VCaP (cell line): Measurements from ENCODE around the gene SLC7A8.
"Not testable (repeated sequence)": the region's sequence is repeated elsewhere in the genome, so short reads cannot be mapped to it uniquely, and the experiment has no call there.

Source experiments
- H3K27ac ChIP-seq: fragments of 450-650 bp; 2 replicates; pipeline ENCODE4 v1.5.1; 2017
- TF ChIP-seq, protein P1 (sequence below): fragments of 450-650 bp; conservative IDR thresholded peaks from 2 replicates; pipeline ENCODE4 v1.5.1; 2017; ENCODE audit warnings: mild to moderate bottlenecking, moderate library complexity

SLC7A8 gene

DNA sequence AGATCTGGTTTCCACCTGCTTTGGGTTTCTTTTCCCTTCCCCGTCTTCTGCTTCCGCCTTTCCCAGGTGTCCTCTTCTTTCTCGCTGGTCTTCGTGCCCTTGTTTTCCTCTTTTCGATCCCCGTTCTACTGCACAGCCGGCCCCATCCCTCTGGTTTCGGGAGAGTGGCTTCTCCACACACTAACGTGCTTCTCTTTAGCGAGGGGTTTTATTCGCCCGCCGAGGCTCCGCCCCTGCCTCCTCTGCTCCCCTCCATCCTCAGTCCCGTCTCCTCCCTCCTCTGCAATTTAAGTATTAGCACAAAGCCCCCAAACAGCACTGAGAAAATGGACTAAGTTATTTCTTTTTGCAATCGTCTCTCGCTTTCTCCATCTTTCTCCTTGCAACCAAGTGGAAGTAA lies at the start of gene SLC7A8:
Gene SLC7A8, minus strand, starts transcription at position 182 of the 400 bp plus-strand sequence. CDS start 746 bp downstream, outside the sequence.
- TF ChIP-seq, protein P1, sequence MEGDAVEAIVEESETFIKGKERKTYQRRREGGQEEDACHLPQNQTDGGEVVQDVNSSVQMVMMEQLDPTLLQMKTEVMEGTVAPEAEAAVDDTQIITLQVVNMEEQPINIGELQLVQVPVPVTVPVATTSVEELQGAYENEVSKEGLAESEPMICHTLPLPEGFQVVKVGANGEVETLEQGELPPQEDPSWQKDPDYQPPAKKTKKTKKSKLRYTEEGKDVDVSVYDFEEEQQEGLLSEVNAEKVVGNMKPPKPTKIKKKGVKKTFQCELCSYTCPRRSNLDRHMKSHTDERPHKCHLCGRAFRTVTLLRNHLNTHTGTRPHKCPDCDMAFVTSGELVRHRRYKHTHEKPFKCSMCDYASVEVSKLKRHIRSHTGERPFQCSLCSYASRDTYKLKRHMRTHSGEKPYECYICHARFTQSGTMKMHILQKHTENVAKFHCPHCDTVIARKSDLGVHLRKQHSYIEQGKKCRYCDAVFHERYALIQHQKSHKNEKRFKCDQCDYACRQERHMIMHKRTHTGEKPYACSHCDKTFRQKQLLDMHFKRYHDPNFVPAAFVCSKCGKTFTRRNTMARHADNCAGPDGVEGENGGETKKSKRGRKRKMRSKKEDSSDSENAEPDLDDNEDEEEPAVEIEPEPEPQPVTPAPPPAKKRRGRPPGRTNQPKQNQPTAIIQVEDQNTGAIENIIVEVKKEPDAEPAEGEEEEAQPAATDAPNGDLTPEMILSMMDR = no peak
- peak within 1 kb of the TSS; percentile 52 for H3K27ac ChIP-seq

DNA sequence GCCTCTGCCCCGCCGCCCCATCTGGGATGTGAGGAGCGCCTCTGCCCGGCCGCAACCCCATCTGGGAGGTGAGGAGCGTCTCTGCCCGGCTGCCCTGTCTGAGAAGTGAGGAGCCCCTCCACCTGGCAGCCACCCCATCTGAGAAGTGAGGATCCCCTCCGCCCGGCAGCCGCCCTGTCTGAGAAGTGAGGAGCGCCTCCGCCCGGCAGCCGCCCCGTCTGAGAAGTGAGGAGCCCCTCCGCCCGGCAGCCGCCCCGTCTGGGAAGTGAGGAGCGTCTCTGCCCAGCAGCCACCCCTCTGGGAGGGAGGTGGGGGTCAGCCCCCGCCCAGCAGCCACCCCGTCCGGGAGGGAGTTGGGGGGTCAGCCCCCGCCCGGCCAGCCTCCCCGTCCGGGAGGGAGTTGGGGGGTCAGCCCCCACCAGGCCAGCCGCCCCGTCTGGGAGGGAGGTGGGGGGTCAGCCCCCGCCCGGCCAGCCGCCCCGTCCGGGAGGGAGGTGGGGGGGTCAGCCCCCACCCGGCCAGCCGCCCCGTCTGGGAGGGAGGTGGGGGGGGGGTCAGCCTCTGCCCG lies 48.9 kb upstream of the SLC7A8 start:
- not testable (repeated sequence) for H3K27ac ChIP-seq

DNA sequence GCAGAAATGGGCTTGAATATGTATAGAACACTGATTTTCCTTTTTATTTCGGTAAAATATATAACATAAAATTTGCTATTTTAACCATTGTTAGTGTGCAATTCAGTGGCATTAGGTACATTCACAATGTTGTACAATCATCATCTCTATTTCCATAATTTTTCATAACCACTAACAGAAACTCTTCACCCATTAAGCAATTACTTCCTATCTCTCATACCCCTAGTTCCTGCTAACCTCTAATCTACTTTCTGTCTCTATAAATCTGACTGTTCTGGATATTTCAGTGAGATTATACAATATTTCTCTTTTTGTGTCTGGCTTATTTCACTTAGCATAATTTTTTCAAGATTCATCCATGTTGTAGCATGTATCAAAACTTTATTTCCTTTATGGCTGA lies 45.4 kb upstream of the SLC7A8 start:
- TF ChIP-seq, protein P1 = no peak
- no peak overlapping the region for H3K27ac ChIP-seq

DNA sequence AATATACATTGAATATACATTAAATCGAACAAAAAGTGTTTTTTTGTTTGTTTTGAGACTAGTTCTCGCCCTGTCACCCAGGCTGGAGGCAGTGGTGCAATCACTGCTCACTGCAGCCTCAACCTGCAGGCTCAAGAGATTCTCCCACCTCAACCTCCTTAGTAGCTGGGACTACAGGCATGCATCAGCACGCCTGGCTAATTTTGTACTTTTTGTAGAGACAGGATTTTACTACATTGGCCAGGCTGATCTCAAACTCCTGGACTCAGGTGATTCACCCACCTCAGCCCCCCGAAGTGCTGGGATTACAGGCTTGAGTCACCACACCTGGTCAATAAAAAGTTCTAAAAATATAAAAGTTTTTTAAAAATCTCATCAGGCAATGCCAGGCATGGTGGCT lies 44.1 kb upstream of the SLC7A8 start:
- H3K27ac ChIP-seq = no peak overlapping the region
- TF ChIP-seq, protein P1 = no peak

DNA sequence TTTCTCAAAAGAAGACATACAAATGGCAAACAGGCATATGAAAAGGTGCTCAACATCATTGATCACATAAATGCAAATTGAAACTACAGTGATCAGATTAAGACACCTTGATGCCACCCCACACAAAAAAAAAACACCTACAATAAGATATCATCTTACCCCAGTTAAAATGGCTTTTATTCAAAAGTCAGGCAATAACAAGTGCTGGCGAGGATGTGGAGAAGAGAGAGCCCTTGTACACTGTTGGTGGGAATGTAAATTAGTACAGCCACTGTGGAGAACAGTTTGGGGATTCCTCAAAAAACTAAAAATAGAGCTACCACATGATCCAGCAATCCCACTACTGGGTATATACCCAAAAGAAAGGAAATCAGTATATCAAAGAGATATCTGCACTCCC lies 41.5 kb upstream of the SLC7A8 start:
- not testable (repeated sequence) for H3K27ac ChIP-seq

DNA sequence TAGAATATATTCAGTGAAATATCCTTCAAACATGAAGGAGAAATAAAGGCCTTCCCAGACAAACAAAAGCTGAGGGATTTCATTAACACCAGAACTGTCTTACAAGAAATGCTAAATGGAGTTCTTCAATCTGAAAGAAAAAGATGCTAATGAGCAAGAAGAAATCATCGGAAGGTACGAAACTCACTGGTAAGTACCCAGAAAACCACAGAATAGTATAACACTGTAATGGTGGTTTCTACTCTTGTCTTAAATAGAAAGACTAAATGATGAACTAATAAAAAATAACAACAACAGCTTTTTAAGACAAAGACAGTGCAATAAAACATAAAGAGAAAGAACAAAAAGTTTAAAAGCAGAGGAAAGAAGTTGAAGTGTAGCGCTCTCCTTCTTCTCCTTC lies 35.6 kb upstream of the SLC7A8 start:
- TF ChIP-seq, protein P1 = no peak
- no peak overlapping the region for H3K27ac ChIP-seq

DNA sequence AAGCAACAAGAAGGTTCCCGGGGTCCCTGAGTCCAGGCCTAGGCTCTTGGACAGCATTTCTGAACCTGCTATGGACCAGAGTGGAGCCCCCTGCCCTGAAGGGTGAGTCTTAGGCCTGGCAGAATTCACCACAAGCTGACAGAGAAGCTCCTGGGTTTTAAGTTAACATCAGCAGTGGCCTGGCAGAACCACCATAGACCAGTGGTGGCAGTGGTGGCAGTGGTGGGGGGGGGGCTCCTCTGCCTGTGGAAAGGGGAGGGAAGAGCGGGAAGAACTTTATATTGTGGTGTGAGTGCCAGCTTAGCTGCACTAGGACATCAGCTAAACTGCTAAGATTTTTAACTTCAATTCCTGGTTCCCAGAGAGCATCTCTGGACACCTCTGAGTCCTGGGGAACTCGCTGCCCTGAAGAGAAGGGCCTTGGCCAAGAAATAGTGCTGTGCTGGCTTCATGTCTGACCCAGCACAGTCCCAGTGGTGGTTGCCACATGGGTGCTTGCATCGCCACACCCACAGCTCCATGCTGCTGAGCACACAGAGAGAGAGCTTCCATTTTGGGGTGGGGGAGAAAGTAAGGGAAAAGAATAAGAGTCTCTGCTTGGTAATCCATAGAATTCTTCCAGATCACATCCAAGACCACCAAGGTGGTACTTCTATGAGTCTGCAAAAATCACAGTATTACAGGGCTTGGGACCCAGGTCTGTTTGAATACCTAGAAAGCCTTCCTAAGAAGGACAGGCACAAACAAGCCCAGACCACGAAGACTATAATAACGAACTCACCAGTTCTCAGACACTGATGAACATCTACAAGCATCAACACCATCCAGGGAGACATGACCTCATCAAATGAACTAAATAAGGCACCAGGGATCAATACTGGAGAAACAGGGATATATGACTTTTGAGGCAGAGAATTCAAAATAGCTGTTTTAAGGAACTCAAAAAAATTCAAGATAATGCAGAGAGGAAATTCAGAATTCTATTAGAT lies 33.9 kb upstream of the SLC7A8 start:
- TF ChIP-seq, protein P1 = no peak
- H3K27ac ChIP-seq = no peak overlapping the region

DNA sequence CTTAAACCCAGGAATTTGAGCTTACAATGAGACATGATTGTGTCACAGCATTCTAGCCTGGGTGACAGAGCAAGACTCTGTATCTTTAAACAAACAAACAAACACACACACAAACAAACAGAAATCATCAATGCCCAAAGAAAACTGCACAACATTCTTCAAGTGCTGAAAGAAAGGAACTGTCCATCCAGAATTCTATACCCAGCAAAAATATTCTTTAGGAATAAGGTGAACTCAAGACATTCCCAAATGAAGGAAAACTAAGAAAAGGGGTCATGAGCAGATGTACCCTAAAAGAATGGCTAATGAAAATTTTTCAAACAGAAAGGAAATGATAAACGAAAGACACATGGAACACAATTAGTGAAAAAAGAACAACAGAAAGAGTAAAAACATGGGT lies 32.0 kb upstream of the SLC7A8 start:
- TF ChIP-seq, protein P1 = no peak
- no peak overlapping the region for H3K27ac ChIP-seq
